GM12872 (cell line): Measurements from ENCODE around the gene CATSPERD.

Experiments
- TF ChIP-seq, protein P1 (sequence below): IDR thresholded peaks from 3 replicates; pipeline ENCODE4 v1.5.1; 2011; ENCODE audit warnings: low read depth, mild to moderate bottlenecking, low read length, moderate library complexity; ENCODE audit not compliant: insufficient read depth

CATSPERD gene

DNA sequence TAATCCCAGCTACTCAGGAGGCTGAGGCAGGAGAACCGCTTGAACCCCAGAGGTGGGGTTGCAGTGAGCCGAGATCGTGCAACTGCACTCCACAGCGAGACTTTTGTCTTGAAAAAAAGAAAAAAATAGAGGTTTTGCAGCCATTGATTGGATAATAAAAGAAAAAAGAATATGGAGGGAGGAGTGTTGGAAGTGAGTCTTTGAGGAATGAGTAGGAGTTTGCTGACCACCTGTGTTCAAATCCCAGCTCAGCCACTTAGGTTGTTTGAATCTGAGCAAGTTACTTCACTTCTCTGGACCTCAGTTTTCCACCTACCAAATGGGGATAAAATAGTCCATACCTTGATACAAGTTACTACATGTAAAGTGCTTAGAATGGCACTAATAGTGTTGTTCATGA, 90.7 kb downstream of the CATSPERD start:
- TF ChIP-seq, protein P1, sequence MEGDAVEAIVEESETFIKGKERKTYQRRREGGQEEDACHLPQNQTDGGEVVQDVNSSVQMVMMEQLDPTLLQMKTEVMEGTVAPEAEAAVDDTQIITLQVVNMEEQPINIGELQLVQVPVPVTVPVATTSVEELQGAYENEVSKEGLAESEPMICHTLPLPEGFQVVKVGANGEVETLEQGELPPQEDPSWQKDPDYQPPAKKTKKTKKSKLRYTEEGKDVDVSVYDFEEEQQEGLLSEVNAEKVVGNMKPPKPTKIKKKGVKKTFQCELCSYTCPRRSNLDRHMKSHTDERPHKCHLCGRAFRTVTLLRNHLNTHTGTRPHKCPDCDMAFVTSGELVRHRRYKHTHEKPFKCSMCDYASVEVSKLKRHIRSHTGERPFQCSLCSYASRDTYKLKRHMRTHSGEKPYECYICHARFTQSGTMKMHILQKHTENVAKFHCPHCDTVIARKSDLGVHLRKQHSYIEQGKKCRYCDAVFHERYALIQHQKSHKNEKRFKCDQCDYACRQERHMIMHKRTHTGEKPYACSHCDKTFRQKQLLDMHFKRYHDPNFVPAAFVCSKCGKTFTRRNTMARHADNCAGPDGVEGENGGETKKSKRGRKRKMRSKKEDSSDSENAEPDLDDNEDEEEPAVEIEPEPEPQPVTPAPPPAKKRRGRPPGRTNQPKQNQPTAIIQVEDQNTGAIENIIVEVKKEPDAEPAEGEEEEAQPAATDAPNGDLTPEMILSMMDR = no peak

DNA sequence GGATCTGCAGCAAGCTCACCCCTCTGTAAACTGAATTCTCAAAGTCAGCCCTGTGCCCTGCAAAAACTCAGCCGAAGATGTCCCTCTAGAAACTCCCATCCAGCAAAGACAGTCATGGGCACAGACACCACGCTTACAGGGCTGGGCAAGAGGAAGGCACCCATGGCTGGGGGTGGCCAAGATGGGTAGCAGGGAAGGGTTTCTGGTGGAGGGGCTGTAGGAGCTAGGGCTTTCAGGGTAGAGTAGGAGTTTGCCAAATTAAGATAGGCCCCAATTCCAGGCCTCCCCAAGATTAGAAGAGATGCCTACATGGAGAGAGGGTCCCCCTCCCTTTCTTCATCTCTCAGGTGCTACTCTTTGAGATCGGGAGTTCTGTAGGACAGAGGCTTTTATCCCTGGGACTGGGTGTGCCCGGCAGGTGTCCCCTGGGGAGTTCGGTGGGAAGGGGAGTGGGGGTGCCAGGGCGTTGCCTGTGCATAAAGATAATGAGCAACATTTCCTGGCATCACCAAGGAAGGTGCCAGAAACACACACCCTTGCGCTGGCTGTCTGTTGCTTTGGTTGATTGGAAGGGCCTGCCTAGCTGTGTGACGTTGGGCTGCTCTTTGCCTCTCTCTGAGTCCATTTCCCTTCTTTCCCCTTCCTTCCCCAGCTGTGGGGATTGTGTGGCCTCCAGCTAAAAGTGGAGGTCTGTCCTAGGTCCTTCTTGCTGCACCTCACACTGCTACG, 93.8 kb downstream of the CATSPERD start:
- TF ChIP-seq, protein P1 = no peak

DNA sequence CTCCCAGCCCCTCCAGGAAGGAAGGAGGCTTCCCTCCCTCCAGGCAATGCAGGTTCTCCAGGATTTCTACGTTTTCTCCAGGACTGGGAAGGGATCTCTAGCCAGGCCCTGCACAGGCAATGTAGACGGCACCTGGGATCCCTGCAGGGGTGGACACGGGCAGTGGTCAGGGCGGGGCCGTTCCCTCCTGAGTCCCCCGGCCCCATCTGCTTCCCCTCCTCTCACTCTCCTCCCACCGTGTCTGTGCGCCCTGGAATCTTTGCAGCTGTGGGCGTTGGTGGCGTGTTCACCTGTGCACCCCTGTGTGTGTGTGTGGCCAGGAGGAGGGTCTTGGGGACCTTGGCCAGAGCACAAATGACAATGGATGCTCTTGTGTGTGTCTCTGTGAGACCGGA, 94.4 kb downstream of the CATSPERD start:
- TF ChIP-seq, protein P1 = no peak

DNA sequence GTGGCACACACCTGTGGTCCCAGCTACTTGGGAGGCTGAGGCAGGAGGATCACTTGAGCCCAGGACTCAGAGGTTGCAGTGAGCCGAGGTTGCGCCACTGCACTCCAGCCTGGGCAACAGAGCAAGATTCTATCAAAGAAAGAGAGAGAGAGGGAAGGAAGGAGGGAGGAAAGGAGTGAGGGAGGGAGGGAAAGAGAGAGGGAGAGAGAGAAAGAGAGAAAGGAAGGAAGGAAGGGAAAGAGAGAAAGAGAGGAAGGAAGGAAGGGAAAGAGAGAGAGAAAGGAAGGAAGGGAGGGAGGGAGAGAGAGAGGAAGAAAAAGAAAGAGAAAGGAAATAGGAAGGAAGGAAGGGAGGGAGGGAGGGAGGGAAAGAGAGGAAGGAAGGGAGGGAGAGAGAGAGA, 96.8 kb downstream of the CATSPERD start:
- TF ChIP-seq, protein P1 = no peak

DNA sequence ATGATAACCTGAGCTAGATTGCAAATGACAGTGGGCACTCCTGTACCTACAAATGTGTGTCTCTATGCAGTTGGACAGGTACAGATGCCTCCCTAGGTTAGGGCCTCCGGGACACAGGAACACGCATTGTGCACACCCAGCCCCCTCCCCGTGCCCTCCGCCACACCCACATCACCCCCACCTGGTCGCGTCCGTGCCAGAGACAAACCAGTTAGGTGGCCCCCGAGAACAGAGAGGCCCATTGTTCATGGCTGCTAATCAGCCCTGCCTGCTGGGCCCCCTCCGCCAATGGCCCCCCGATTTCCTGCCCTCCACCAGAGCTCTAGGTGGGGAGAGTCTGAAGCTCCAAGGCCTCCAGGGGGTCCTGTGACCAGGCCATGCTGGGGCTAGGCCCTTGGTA, 98.2 kb downstream of the CATSPERD start:
- TF ChIP-seq, protein P1 = no peak

DNA sequence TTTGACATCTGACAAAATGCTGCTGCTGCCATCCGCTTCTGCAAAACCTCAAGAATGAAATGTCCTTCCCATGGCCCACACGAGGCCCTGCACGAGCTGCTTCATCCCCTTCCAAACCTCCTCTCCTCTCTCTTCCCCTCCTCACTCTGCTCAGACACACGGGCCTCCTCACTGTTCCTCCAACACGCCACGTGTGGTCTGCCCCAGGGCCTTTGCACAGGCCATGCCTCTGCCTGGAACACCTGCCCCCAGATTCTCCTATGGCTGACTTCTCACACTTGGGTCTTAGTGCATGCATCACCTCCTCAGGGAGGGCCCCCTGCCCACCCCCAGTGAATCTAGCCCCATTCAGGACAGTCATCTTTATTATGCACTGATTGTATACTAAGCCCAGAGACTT, 100.3 kb downstream of the CATSPERD start:
- TF ChIP-seq, protein P1 = no peak

DNA sequence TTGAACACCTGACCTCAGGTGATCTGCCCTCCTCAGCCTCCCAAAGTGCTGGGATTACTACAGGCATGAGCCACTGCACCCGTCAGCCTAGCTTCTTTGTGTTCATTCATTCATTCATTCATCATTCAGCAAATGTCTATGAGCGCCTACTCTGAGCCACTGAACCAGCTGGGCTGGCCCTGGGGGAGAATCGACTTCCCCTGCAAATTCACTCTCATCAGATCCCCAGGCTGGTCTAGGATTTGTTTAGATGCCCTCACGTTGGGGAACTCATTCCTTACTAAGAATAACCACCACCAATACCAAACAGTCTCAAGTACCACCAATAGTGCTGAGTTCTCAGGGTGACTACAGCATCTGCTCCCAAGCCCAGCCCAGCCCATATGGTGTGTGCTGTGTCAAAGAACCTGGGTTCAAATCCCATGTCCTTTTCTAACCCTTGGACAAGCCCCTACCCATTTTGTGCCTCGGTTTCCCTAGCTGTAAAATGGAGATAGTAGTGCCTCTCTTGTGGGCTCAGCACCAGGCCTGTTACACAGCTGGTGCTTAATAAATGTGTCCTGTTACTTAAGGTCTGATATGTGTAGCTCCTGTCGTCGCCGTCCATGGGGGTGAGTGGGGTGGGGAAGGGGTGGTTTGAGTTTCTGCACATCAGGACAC, 101.2 kb downstream of the CATSPERD start:
- TF ChIP-seq, protein P1 = no peak
